ENCODE results near the gene ARHGAP15.

The ARHGAP15 gene

DNA sequence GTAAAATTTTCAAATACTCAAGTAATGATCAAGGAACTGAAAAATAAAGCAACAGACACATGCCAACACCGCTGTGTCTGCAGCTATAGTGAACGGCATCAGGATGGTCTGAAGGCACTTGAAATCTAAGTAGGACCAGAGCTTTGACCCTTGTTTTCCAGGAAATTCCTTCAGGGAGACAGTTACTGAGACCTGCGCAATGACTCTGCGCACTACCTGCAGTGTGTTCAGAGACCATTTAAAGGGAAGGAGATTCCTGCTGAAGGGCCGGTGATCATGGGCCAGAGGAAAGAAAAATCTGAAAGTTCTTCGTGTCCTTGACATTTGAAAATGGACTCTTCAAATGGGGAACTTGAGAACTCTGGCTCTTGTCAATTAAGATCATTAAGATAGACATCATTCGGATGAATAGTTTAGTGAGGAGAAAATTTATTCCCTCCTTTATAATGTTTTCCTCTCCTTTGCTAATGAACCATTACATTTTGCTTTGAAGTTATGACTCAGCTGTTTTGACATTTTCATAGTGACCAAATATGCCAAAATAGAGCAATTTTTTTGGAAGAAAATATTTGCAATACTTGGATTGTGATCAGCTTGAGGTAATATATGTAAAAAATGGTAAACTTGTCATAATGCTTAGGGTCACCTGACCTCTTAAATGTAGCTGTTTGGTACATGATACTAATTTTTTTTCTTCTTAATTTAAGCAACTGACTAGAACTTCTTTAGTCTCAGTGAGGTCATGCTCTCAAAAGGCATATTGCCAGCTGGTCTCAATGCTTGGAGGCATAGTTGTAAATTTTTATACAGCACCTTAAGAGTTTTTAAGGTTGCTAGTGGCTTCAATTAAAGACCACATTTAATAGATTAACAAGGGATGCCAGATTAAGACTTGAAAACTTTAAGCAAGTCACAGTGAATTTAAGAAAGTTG lies 329.3 kb downstream of the ARHGAP15 start:
- Histone ChIP-seq H3F3A (ENCODE audit: insufficient read depth) (no peaks in the 10 kb centered on the region), H4K20me1 (ENCODE audit: low read depth, low read length) (no peaks in the 10 kb centered on the region), H3K27me3 (ENCODE audit: low read length) (no peaks in the 10 kb centered on the region), H3K4me3 (ENCODE audit: insufficient read depth, low read length, poor library complexity, severe bottlenecking) (no peak overlapping the region), H3K9me3 (ENCODE audit: insufficient read depth, low read length) (no peaks in the 10 kb centered on the region), H3K9ac (ENCODE audit: low read length) (no peak overlapping the region), H2AFZ (ENCODE audit: low read depth, low read length, severe bottlenecking) (no peak overlapping the region), H3K36me3 (ENCODE audit: low read length) (no peaks in the 10 kb centered on the region; the same call in 1 of the 2 replicates), H3K4me2 (ENCODE audit: low read depth, low read length, poor library complexity, severe bottlenecking) (no peak overlapping the region), H3K27ac (ENCODE audit: low read depth, low read length) (no peak overlapping the region), H3K9me2 (replicated peaks; ENCODE audit: insufficient read depth, low read length) (no peaks in the 10 kb centered on the region), H3K79me2 (ENCODE audit: insufficient read depth, low read length) (no peaks in the 10 kb centered on the region)
- no peak for TF ChIP-seq EZH2phosphoT487 (conservative IDR thresholded peaks at IDR 0.05; ENCODE audit: low read length)
- TF ChIP-seq, protein P1, sequence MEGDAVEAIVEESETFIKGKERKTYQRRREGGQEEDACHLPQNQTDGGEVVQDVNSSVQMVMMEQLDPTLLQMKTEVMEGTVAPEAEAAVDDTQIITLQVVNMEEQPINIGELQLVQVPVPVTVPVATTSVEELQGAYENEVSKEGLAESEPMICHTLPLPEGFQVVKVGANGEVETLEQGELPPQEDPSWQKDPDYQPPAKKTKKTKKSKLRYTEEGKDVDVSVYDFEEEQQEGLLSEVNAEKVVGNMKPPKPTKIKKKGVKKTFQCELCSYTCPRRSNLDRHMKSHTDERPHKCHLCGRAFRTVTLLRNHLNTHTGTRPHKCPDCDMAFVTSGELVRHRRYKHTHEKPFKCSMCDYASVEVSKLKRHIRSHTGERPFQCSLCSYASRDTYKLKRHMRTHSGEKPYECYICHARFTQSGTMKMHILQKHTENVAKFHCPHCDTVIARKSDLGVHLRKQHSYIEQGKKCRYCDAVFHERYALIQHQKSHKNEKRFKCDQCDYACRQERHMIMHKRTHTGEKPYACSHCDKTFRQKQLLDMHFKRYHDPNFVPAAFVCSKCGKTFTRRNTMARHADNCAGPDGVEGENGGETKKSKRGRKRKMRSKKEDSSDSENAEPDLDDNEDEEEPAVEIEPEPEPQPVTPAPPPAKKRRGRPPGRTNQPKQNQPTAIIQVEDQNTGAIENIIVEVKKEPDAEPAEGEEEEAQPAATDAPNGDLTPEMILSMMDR (IDR thresholded peaks at IDR 0.05; ENCODE audit: insufficient read depth, low read length, poor library complexity, severe bottlenecking), result no peak

DNA sequence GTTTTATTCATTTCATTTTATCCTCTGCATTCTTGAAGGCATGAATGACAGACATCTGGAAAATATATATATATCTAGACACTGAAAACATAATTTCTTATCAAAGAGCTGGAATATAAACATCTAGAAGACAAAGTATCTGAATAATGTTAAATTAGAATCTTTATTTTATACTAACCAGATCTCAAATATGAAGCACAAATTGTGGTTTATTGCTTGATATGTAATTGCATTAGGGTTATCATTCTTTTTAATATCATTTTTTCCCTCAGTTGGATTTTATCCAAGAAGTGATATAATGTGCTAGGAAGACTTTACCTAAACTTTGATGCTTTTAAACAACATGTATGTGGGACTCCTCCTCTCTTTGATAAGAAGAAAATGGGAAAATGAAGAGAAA lies 331.2 kb downstream of the ARHGAP15 start:
- H3K36me3 ChIP-seq (ENCODE audit: low read length), result no peaks in the 10 kb centered on the region; the same call in 1 of the 2 replicates
- H3K27me3 ChIP-seq (ENCODE audit: low read length), result no peaks in the 10 kb centered on the region
- H4K20me1 ChIP-seq (ENCODE audit: low read depth, low read length), result no peaks in the 10 kb centered on the region
- H3K9me2 ChIP-seq (replicated peaks; ENCODE audit: insufficient read depth, low read length), result no peaks in the 10 kb centered on the region
- no peak overlapping the region for H3K27ac ChIP-seq (ENCODE audit: low read depth, low read length)
- H2AFZ ChIP-seq (ENCODE audit: low read depth, low read length, severe bottlenecking), result no peak overlapping the region
- TF ChIP-seq, protein P1 (IDR thresholded peaks at IDR 0.05; ENCODE audit: insufficient read depth, low read length, poor library complexity, severe bottlenecking), result no peak
- TF ChIP-seq EZH2phosphoT487 (conservative IDR thresholded peaks at IDR 0.05; ENCODE audit: low read length), result no peak
- H3K79me2 ChIP-seq (ENCODE audit: insufficient read depth, low read length), result no peaks in the 10 kb centered on the region
- no peaks in the 10 kb centered on the region for H3K9me3 ChIP-seq (ENCODE audit: insufficient read depth, low read length)
- no peaks in the 10 kb centered on the region for H3F3A ChIP-seq (ENCODE audit: insufficient read depth)
- H3K9ac ChIP-seq (ENCODE audit: low read length), result no peak overlapping the region
- H3K4me2 ChIP-seq (ENCODE audit: low read depth, low read length, poor library complexity, severe bottlenecking), result no peak overlapping the region
- H3K4me3 ChIP-seq (ENCODE audit: insufficient read depth, low read length, poor library complexity, severe bottlenecking), result no peak overlapping the region

DNA sequence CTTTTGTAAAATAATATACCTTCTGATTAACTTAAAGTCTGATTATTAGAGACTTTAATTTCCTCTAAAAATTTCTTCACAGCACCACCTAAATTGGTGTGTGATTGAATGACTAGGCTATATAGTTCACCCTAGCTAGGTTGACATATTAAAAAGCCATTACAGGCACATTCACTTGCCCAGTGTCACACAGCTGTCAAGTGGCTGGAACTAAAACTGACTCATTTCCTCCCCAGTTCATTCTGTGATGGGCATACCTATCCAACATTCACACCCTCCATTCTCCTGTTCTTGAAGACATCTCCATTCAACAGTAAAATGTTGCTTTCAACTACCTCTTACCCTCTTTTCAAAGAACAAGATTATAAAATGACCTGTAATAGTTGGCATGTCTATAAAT lies 334.5 kb downstream of the ARHGAP15 start:
- H2AFZ ChIP-seq (ENCODE audit: low read depth, low read length, severe bottlenecking), result no peak overlapping the region
- H3K9me3 ChIP-seq (ENCODE audit: insufficient read depth, low read length), result no peaks in the 10 kb centered on the region
- H3K79me2 ChIP-seq (ENCODE audit: insufficient read depth, low read length), result no peaks in the 10 kb centered on the region
- H3K4me3 ChIP-seq (ENCODE audit: insufficient read depth, low read length, poor library complexity, severe bottlenecking), result no peak overlapping the region
- H3K36me3 ChIP-seq (ENCODE audit: low read length), result no peaks in the 10 kb centered on the region; the same call in 1 of the 2 replicates
- no peaks in the 10 kb centered on the region for H3K27me3 ChIP-seq (ENCODE audit: low read length)
- no peak overlapping the region for H3K27ac ChIP-seq (ENCODE audit: low read depth, low read length)
- no peaks in the 10 kb centered on the region for H3F3A ChIP-seq (ENCODE audit: insufficient read depth)
- no peak overlapping the region for H3K4me2 ChIP-seq (ENCODE audit: low read depth, low read length, poor library complexity, severe bottlenecking)
- TF ChIP-seq, protein P1 (IDR thresholded peaks at IDR 0.05; ENCODE audit: insufficient read depth, low read length, poor library complexity, severe bottlenecking), result no peak
- TF ChIP-seq EZH2phosphoT487 (conservative IDR thresholded peaks at IDR 0.05; ENCODE audit: low read length), result no peak
- H3K9ac ChIP-seq (ENCODE audit: low read length), result no peak overlapping the region
- no peaks in the 10 kb centered on the region for H3K9me2 ChIP-seq (replicated peaks; ENCODE audit: insufficient read depth, low read length)
- no peaks in the 10 kb centered on the region for H4K20me1 ChIP-seq (ENCODE audit: low read depth, low read length)

Measured in SU-DHL-6 (cell line).